Ovary (tissue), 3 donors: ENCODE measurements around the gene TTC22.

Experiments used
- POLR2A ChIP-seq: fragments of 450-650 bp; IDR thresholded peaks from one replicate; pipeline ENCODE4 v1.6.1; 2017; ENCODE audit warnings: antibody characterized with exemption, mild to moderate bottlenecking, moderate library complexity
- TF ChIP-seq, protein P1 (sequence below), 3 donors: fragments of 450-650 bp in 2 of 3; fragments of 200-600 bp in 1 of 3; IDR thresholded peaks; one replicate each; pipeline versions ENCODE4 v1.5.1 to v1.8.0; 2016 to 2022; ENCODE audit warnings: antibody characterized with exemption in 3 of 3, mild to moderate bottlenecking in 1 of 3
- donor health status: DM: no; HTN: no; CAD: no.

DNA sequence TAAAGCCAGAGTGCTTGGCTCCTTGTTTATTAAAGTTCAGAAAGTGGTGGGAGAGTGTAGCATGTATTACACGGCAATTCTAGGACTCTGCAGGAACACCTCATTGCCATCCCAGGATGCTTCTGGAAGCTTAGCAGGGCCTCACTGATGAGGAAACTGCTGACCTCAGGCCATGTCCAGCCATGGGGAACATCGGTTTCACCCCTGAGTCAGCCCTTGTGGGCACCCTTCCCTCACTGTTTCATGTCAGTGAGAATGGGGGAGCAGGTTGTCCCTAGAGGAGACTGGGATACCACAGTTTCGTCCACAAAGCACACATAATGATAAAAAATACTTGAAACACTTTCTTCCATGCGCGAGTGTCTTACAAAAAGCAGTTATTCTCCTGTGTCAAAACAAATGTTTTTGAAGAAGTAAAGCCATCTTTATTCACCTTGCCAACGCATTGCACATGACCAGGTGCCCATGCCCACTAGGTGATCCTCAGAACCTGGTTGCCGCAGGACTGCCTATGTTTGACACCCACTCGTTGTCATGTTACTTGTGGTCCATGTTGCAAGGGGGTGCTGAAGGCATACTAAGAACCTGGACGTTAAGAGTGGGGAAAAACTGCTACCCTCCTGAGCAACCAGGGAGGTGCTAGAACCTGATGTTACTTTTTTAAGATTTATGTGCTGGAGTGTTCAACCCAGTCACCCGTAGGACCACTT, 41.2 kb upstream of the TTC22 start:
- TF ChIP-seq, protein P1, sequence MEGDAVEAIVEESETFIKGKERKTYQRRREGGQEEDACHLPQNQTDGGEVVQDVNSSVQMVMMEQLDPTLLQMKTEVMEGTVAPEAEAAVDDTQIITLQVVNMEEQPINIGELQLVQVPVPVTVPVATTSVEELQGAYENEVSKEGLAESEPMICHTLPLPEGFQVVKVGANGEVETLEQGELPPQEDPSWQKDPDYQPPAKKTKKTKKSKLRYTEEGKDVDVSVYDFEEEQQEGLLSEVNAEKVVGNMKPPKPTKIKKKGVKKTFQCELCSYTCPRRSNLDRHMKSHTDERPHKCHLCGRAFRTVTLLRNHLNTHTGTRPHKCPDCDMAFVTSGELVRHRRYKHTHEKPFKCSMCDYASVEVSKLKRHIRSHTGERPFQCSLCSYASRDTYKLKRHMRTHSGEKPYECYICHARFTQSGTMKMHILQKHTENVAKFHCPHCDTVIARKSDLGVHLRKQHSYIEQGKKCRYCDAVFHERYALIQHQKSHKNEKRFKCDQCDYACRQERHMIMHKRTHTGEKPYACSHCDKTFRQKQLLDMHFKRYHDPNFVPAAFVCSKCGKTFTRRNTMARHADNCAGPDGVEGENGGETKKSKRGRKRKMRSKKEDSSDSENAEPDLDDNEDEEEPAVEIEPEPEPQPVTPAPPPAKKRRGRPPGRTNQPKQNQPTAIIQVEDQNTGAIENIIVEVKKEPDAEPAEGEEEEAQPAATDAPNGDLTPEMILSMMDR (IDR thresholded peaks at IDR 0.05) = no peak
- TF ChIP-seq POLR2A = no peak
